Epidermal melanocyte (primary cell): Measurements from ENCODE around the gene TOMM40.
A peak's percentile ranks its signal among the peaks of the same experiment; 100 is the strongest.
"Not testable (repeated sequence)": the region's sequence is repeated elsewhere in the genome, so short reads cannot be mapped to it uniquely, and the experiment has no call there.

Source experiments
- DNase-seq: peaks from one replicate; pipeline ENCODE4 v3.0.0; 2011; ENCODE audit warnings: low spot score; ENCODE audit not compliant: insufficient read length

The TOMM40 gene

GRCh38 chr19:44891016-44891882 is at the start of gene TOMM40:
TOMM40 (plus strand) TSS chr19:44891254; CDS start chr19:44891416, 162 bp downstream.
- peak; percentile 99 for DNase-seq

- no peak for DNase-seq
Measured at GRCh38 chr19:44845286-44845611, 45.8 kb upstream of the TOMM40 start.

- peak; percentile 98 for DNase-seq
Measured at GRCh38 chr19:44845612-44846454, 45.2 kb upstream of the TOMM40 start, which contains the start of gene NECTIN2. NECTIN2 (plus strand) TSS chr19:44846297; CDS start chr19:44846526, 229 bp downstream.

DNA sequence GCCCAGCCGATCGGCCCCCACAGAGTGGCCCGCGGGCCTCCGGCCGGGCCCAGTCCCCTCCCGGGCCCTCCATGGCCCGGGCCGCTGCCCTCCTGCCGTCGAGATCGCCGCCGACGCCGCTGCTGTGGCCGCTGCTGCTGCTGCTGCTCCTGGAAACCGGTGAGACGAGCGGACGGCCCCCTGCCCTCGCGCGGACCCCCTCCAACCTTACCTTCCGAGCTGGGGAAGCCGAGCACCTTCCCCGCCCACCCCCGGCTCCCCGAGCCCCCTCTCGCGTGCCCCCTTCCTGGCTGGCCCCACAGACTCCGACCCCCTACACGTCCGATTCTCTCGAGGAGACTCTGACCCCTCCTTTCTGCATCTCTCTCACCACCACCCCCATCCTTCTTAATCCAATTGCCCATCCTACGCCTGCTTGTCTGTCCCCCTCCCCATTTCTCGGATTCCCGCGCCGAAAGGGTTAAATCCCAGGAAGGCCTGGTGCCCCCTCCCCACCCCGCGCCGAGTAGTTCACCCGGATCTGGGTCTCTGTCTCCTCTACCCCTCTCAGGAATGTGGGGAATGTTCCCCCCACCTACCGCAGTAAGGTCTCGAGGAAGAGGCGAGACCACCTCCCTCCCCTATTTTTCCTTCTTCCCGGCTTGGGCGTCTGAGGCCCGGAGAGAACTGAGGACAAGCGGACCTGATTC is 44.5 kb upstream of the TOMM40 start:
- DNase-seq: no peak

DNA sequence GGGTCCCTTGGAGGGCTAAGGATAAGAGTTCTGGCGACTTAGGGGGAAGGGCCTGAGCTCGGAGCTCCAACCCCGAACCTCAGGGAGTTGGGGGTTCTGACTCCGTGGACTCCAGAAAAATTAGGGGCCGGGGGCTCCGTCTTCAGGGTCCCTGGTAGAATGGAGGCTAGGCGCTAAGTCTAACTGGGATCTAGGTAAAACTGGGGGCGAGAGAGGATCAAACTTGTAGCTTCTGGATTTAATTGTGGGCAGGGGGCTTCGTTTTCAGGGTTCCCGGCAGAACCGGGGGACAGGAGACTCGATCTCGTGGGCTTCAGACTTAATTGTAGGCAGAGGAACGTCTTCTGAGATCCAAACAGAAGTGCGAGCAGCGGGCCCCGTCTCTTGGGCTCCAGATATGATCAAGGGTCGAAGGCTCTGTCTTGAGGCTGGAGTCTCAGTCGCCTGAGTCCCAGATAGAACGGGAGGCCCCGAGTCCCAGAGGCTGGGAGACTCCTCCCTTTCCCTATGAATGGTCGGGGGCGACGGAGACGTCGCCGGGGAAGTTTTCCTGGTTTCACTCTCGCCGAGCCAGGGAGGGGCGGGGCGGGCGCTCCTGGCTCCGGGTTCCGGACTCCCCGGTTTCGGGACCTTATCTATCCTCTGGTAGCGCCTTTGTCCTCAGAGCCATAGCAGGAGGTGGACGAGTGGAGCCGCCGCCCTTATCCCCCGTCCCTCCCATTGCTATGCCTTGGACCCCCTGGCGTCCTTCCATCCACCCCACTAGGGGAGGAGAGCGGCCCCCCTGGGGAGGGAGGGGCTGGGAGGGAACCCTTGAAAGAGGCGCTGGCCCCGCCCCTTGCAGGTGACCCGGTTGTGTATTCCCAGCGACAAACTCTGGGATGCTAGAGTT is 43.7 kb upstream of the TOMM40 start:
- DNase-seq: peak; percentile 55

DNA sequence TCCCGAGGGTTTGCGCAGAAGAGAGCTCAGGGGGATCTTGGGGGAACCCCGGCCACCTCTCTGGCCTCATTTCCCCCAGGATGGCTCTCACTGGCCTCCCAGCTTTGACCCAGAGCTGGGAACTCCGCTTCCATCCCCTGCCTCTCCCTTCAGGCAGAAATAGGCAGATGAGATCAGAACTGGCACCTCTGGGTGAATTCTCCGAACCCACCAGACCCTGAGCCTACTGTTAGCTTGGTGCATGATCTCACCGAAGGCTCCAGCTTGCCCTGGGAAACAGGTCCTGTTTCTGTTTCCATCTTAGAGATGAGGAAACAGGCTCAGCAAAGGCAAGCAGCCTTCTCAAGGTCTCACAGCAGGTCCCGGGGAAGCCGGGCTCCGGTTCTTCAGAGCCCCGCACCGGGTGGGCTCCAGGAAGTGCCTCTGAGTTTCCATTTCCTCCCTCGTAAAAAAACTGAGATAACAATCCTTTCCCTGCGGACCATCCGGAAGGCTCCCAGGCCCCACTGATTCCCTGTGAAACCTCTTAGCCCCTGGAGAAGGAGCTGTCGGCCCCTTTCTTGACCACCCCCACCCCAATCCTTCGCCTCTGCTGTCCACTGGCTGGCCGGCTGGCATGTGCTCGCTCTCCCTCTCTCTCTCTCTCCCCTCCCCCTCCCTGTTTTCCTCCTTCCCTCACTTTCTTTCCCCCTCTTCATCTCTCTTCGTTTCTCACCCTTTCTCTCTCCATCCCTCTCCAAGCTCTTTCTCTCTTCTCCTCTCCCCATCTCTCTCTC is 42.8 kb upstream of the TOMM40 start:
- DNase-seq: no peak

DNA sequence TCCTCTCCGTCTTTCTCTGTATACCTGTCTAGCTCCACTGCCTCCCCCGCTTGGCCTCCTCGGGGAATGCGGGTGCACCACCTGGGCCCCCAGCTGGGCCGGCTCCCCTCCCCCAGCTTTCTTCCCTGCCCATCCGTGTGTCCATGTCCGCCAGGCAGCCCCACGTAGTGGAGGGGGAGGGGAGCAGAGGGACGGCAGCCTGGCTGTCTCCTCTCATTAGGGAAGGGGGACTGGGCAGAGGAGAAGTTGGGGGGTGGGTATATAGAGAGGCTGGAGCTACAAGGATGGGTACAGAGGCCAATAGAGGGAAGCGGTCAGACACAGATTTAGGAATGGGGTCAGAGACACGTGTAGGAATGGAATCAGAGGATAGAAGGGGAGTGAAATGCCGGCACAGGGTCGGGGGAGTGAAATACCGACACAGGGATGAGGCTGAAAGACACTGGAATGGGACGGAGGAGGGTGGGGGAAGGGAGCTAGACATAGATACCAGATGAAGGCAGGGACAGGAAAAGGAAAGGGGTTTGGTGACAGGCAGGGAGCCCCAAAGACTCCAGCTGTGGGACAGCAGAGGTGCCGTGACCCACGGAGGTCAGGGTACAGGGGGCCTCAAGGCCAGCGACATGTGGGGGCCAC is 42.1 kb upstream of the TOMM40 start:
- no peak for DNase-seq

- DNase-seq: no peak
Measured at GRCh38 chr19:44850641-44851109, 40.4 kb upstream of the TOMM40 start.

GRCh38 chr19:44851427-44851826 is 39.6 kb upstream of the TOMM40 start:
- no peak for DNase-seq

GRCh38 chr19:44855606-44856005 is 35.4 kb upstream of the TOMM40 start:
- DNase-seq: no peak

- DNase-seq: no peak
Measured at GRCh38 chr19:44856421-44857083, 34.5 kb upstream of the TOMM40 start.

GRCh38 chr19:44857837-44858236 is 33.2 kb upstream of the TOMM40 start:
- DNase-seq: no peak

DNA sequence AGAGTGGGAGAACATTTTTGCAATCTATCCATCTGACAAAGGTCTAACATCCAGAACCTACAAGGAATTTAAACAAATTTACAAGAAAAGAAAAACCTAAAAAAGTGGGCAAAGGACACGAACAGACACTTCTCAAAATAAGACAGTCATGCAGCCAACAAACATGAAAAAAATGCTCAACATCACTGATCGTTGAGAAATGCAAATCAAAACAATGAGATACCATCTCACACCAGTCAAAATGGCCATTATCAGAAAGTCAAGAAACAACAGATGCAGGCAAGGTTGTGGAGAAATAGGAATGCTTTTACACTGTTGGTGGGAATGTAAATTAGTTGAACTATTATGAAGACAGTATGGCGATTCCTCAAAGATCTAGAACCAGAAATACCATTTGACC is 29.5 kb upstream of the TOMM40 start:
- not testable (repeated sequence) for DNase-seq

GRCh38 chr19:44863990-44864389 is 27.1 kb upstream of the TOMM40 start:
- DNase-seq: no peak

DNA sequence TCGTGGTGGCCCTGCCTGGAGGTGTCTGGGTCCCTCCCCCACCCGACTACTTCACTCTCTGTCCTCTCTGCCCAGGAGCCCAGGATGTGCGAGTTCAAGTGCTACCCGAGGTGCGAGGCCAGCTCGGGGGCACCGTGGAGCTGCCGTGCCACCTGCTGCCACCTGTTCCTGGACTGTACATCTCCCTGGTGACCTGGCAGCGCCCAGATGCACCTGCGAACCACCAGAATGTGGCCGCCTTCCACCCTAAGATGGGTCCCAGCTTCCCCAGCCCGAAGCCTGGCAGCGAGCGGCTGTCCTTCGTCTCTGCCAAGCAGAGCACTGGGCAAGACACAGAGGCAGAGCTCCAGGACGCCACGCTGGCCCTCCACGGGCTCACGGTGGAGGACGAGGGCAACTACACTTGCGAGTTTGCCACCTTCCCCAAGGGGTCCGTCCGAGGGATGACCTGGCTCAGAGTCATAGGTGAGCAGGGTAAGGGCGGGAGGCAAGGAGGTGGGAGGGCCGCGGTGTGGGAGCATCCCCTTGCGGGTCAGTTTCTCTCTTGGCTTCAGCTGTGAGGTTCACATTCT is 25.8 kb upstream of the TOMM40 start:
- no peak for DNase-seq

DNA sequence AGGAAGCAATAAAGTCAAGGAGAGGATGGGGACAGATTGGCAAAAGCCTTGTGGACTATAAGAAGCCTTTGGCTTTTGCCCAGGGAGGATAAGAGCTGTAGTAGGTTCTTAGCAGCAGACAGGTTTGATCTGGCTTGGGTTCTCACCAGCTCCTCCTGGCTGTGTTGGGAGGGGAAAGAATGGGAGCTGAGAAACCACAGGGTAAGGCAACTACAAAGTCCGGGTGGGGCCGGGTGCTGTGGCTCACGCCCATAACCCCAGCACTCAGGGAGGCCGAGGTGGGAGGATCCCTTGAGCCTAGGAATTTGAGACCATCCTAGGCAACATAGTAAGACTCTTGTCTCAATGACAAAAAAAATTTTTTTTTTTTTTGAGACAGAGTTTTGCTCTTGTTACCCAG is 24.4 kb upstream of the TOMM40 start:
- DNase-seq: no peak

GRCh38 chr19:44867578-44867977 is 23.5 kb upstream of the TOMM40 start:
- no peak for DNase-seq

DNA sequence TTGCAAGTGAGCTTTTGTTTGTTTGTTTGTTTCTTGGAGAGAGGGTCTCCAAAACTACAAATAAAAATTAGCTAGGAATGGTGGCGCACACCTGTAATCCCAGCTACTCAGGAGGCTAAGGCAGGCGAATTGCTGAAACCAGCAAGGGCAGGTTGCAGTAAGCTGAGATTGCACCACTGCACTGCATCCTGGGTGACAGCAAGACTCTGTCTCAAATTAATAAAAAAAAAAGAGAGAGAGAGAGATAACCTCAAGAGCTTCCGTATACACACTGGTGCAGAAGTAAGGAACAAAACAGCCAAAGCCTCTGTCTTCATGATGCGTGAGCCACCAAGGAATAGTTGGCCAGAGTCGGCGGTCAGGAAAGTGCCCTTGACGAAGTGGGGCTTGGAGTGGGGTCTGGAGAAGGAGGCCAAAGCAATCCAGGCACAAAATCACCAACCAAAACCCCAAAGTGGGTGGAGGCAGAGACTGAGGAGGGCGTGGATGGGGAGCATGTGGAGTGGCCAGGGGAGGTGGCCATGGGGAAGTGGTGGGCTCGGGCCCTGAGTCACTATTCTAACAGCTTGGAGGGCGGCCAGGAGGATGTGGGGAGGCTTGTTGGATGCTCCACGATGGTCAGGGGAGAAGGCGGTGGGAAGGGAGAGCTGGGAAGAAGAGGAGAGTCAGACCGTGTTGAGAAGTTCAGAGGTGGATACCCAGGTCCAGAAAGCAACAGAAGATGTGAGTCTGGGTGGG is 21.2 kb upstream of the TOMM40 start:
- DNase-seq: no peak
